IgD-negative memory B cell (primary cell): ENCODE results near the gene PPP1R3F. TPM values are rescaled to one million over a fixed set of nuclear protein-coding genes. Genes with fewer than 3 reads are reported as not detected.
A peak's percentile ranks its signal among the peaks of the same experiment; 100 is the strongest.
"Not testable (repeated sequence)": the region's sequence is repeated elsewhere in the genome, so short reads cannot be mapped to it uniquely, and the experiment has no call there.

ENCODE experiments used
- H3K27ac Mint-ChIP-seq, 3 donors: one replicate each; pipeline ENCODE4 v1.8.0; 2020 to 2022; ENCODE audit warnings: mild to moderate bottlenecking in 3 of 3, mixed read lengths in 3 of 3, moderate library complexity in 1 of 3
- H3K27me3 Mint-ChIP-seq: one replicate; pipeline ENCODE4 v1.8.0; 2021; ENCODE audit warnings: mixed read lengths
- H3K36me3 Mint-ChIP-seq: one replicate; pipeline ENCODE4 v1.8.0; 2020; ENCODE audit warnings: mild to moderate bottlenecking, mixed read lengths
- H3K4me1 Mint-ChIP-seq, 3 donors: one replicate each; pipeline ENCODE4 v1.8.0; 2020 to 2022; ENCODE audit warnings: mixed read lengths in 3 of 3, mild to moderate bottlenecking in 1 of 3
- H3K4me3 Mint-ChIP-seq, 4 donors: one replicate each; pipeline ENCODE4 v1.8.0; 2020 to 2022; ENCODE audit warnings: mild to moderate bottlenecking in 4 of 4, mixed read lengths in 4 of 4, moderate library complexity in 3 of 4
- H3K9me3 Mint-ChIP-seq, 3 donors: one replicate each; pipeline ENCODE4 v1.8.0; 2020 to 2021; ENCODE audit warnings: mixed read lengths in 3 of 3, mild to moderate bottlenecking in 1 of 3
- polyA plus RNA-seq: library from polyadenylated mRNA; unstranded; fragments of 300-500 nt; fragmentation: Illumina TruSeq; gene quantifications from one replicate; pipeline ENCODE4 v1.2.3, GENCODE V29; 2021

The PPP1R3F gene
- polyA plus RNA-seq, 1 donor from 2014 or later = 3.1 TPM

- Mint-ChIP-seq H3K4me1 (peaks cover 0 to 27% (median 13%) of the 10 kb centered on the region in 3 donors), H3K4me3 (no peak overlapping the region), H3K27ac (no peak overlapping the region), H3K9me3 (no peaks in the 10 kb centered on the region), H3K27me3 (peaks cover 1% of the 10 kb centered on the region), H3K36me3 (peaks cover 2% of the 10 kb centered on the region)
These were observed 6.6 kb downstream of the PPP1R3F start for GRCh38 chrX:49276207-49276606.

- Mint-ChIP-seq H3K36me3 (peaks cover 2% of the 10 kb centered on the region), H3K4me3 (peak overlapping the region in 1 of 4 donors; percentile 50), H3K9me3 (no peaks in the 10 kb centered on the region), H3K27me3 (peaks cover 1% of the 10 kb centered on the region), H3K27ac (no peak overlapping the region), H3K4me1 (peaks cover 0 to 25% (median 10%) of the 10 kb centered on the region in 3 donors)
These were observed 7.3 kb downstream of the PPP1R3F start for GRCh38 chrX:49276671-49277534.

GRCh38 chrX:49277535-49277830, 7.9 kb downstream of the PPP1R3F start:
- Mint-ChIP-seq H3K4me1 (peaks cover 0 to 23% (median 7%) of the 10 kb centered on the region in 3 donors), H3K4me3 (no peak overlapping the region)

GRCh38 chrX:49278081-49278480, 8.5 kb downstream of the PPP1R3F start:
- H3K4me1 Mint-ChIP-seq = peaks cover 0 to 19% (median 4%) of the 10 kb centered on the region in 3 donors
- H3K9me3 Mint-ChIP-seq = no peaks in the 10 kb centered on the region
- H3K4me3 Mint-ChIP-seq = no peak overlapping the region
- peaks cover 2% of the 10 kb centered on the region for H3K36me3 Mint-ChIP-seq
- H3K27ac Mint-ChIP-seq = peak overlapping the region in 1 of 3 donors; percentile 68
- H3K27me3 Mint-ChIP-seq = peaks cover 1% of the 10 kb centered on the region

More at GRCh38 chrX:49277535-49277830, 7.9 kb downstream of the PPP1R3F start:
- H3K36me3 Mint-ChIP-seq = peaks cover 2% of the 10 kb centered on the region
- H3K27ac Mint-ChIP-seq = no peak overlapping the region
- peaks cover 1% of the 10 kb centered on the region for H3K27me3 Mint-ChIP-seq
- H3K9me3 Mint-ChIP-seq = no peaks in the 10 kb centered on the region

GRCh38 chrX:49282647-49283011, 13.0 kb downstream of the PPP1R3F start:
- H3K36me3 Mint-ChIP-seq = peaks cover 2% of the 10 kb centered on the region
- H3K4me1 Mint-ChIP-seq = peaks cover 0 to 3% (median 0%) of the 10 kb centered on the region in 3 donors
- H3K9me3 Mint-ChIP-seq = no peaks in the 10 kb centered on the region
- H3K27ac Mint-ChIP-seq = no peak overlapping the region
- H3K27me3 Mint-ChIP-seq = peaks cover 1% of the 10 kb centered on the region
- H3K4me3 Mint-ChIP-seq = no peak overlapping the region

GRCh38 chrX:49284212-49284611, 14.6 kb downstream of the PPP1R3F start:
- no peaks in the 10 kb centered on the region for H3K4me1 Mint-ChIP-seq
- H3K36me3 Mint-ChIP-seq = peaks cover 2% of the 10 kb centered on the region
- H3K4me3 Mint-ChIP-seq = no peak overlapping the region
- no peaks in the 10 kb centered on the region for H3K9me3 Mint-ChIP-seq
- no peak overlapping the region for H3K27ac Mint-ChIP-seq
- H3K27me3 Mint-ChIP-seq = no peaks in the 10 kb centered on the region

- H3K27ac Mint-ChIP-seq = no peak overlapping the region
- H3K4me1 Mint-ChIP-seq = peaks cover 0 to 1% (median 0%) of the 10 kb centered on the region in 3 donors
- H3K9me3 Mint-ChIP-seq = no peaks in the 10 kb centered on the region
- H3K4me3 Mint-ChIP-seq = no peak overlapping the region
- H3K27me3 Mint-ChIP-seq = peaks cover 1% of the 10 kb centered on the region
- no peaks in the 10 kb centered on the region for H3K36me3 Mint-ChIP-seq
These were observed 16.5 kb downstream of the PPP1R3F start for GRCh38 chrX:49286136-49286535.

GRCh38 chrX:49286581-49286980, 17.0 kb downstream of the PPP1R3F start:
- Mint-ChIP-seq H3K36me3 (no peaks in the 10 kb centered on the region), H3K27ac (no peak overlapping the region), H3K4me3 (no peak overlapping the region), H3K4me1 (peaks cover 0 to 1% (median 0%) of the 10 kb centered on the region in 3 donors), H3K27me3 (peaks cover 2% of the 10 kb centered on the region), H3K9me3 (no peaks in the 10 kb centered on the region)

- H3K4me1 Mint-ChIP-seq = peaks cover 0 to 1% (median 0%) of the 10 kb centered on the region in 3 donors
- H3K9me3 Mint-ChIP-seq = no peaks in the 10 kb centered on the region
- H3K27me3 Mint-ChIP-seq = peaks cover 5% of the 10 kb centered on the region
- no peak overlapping the region for H3K4me3 Mint-ChIP-seq
- H3K27ac Mint-ChIP-seq = no peak overlapping the region
- no peaks in the 10 kb centered on the region for H3K36me3 Mint-ChIP-seq
These were observed 18.1 kb downstream of the PPP1R3F start for GRCh38 chrX:49287665-49288064.

- no peaks in the 10 kb centered on the region for H3K36me3 Mint-ChIP-seq
- H3K27ac Mint-ChIP-seq = no peak overlapping the region
- H3K4me3 Mint-ChIP-seq = no peak overlapping the region
- H3K4me1 Mint-ChIP-seq = peaks cover 0 to 1% (median 0%) of the 10 kb centered on the region in 3 donors
- H3K27me3 Mint-ChIP-seq = peaks cover 5% of the 10 kb centered on the region
- H3K9me3 Mint-ChIP-seq = no peaks in the 10 kb centered on the region
These were observed 20.6 kb downstream of the PPP1R3F start for GRCh38 chrX:49290215-49290614.

GRCh38 chrX:49291615-49292337, 22.2 kb downstream of the PPP1R3F start:
- H3K36me3 Mint-ChIP-seq = no peaks in the 10 kb centered on the region
- H3K27ac Mint-ChIP-seq = peak overlapping the region in 1 of 3 donors; percentile 69
- H3K27me3 Mint-ChIP-seq = peaks cover 5% of the 10 kb centered on the region
- H3K4me3 Mint-ChIP-seq = no peak overlapping the region
- no peaks in the 10 kb centered on the region for H3K9me3 Mint-ChIP-seq
- H3K4me1 Mint-ChIP-seq = peaks cover 0 to 1% (median 0%) of the 10 kb centered on the region in 3 donors

- Mint-ChIP-seq H3K36me3 (no peaks in the 10 kb centered on the region), H3K4me1 (peaks cover 0 to 1% (median 0%) of the 10 kb centered on the region in 3 donors), H3K4me3 (no peak overlapping the region), H3K9me3 (no peaks in the 10 kb centered on the region), H3K27ac (no peak overlapping the region), H3K27me3 (peaks cover 5% of the 10 kb centered on the region)
These were observed 23.1 kb downstream of the PPP1R3F start for GRCh38 chrX:49292400-49293362.

GRCh38 chrX:49299293-49299692, 29.7 kb downstream of the PPP1R3F start:
- H3K27me3 Mint-ChIP-seq, H3K9me3 Mint-ChIP-seq, H3K4me1 Mint-ChIP-seq, H3K36me3 Mint-ChIP-seq, H3K27ac Mint-ChIP-seq, H3K4me3 Mint-ChIP-seq: not testable (repeated sequence)

- Mint-ChIP-seq H3K27ac (no peak overlapping the region), H3K36me3 (peaks cover 5% of the 10 kb centered on the region), H3K4me3 (no peak overlapping the region)
These were observed 31.1 kb downstream of the PPP1R3F start for GRCh38 chrX:49300703-49301102.

GRCh38 chrX:49303346-49303745, 33.8 kb downstream of the PPP1R3F start, which contains the start of gene GAGE10:
TSS of gene GAGE10 (plus strand) at chrX:49303646. CDS start at chrX:49304860, 1,214 bp downstream.
- no peak within 1 kb of the TSS for H3K4me3 Mint-ChIP-seq
- H3K27ac Mint-ChIP-seq = peak within 1 kb of the TSS in 2 of 3 donors; percentile 28 to 46
- peaks cover 11% of the 10 kb centered on the region for H3K27me3 Mint-ChIP-seq
- H3K9me3 Mint-ChIP-seq = no peaks in the 10 kb centered on the region
- H3K4me1 Mint-ChIP-seq = no peaks in the 10 kb centered on the region
- peaks cover 5% of the 10 kb centered on the region for H3K36me3 Mint-ChIP-seq

More at GRCh38 chrX:49300703-49301102, 31.1 kb downstream of the PPP1R3F start:
- H3K4me1 Mint-ChIP-seq = no peaks in the 10 kb centered on the region
- no peaks in the 10 kb centered on the region for H3K9me3 Mint-ChIP-seq
- H3K27me3 Mint-ChIP-seq = peaks cover 11% of the 10 kb centered on the region
